Natural killer cell (primary cell): ENCODE measurements around the gene KRTAP4-12. TPM values are rescaled to one million over a fixed set of nuclear protein-coding genes. Genes with fewer than 3 reads are reported as not detected.
"Not testable (repeated sequence)": the region's sequence is repeated elsewhere in the genome, so short reads cannot be mapped to it uniquely, and the experiment has no call there.

ENCODE experiments used
- ATAC-seq, 3 donors: fragments of 150-1000 bp in 2 of 3; fragments of 200-7000 bp in 1 of 3; cut with Tn5 transposase; 1 replicate in 1 of 3; 2 replicates in 2 of 3; pipeline ENCODE4 v1.10.0; 2021; ENCODE audit warnings: mild to moderate bottlenecking in 2 of 3, moderate library complexity in 2 of 3
- DNase-seq, 2 donors: peaks; one replicate each; pipeline versions ENCODE4 v3.0.0 to v3.0.0-alpha.2; 2013 to 2021; ENCODE audit warnings: mixed read lengths in 1 of 2
- H3K27ac ChIP-seq: one replicate; pipeline ENCODE4 v1.5.1; 2013; ENCODE audit warnings: mild to moderate bottlenecking, low read length
- H3K27me3 ChIP-seq: one replicate; pipeline ENCODE4 v1.6.1; 2013; ENCODE audit warnings: low read length; ENCODE audit not compliant: control insufficient read depth, insufficient read depth
- H3K36me3 ChIP-seq: one replicate; pipeline ENCODE4 v1.6.1; 2013; ENCODE audit warnings: low read length; ENCODE audit not compliant: control insufficient read depth, insufficient read depth
- H3K4me1 ChIP-seq: one replicate; pipeline ENCODE4 v1.6.1; 2013; ENCODE audit warnings: low read length; ENCODE audit not compliant: control insufficient read depth, insufficient read depth
- H3K4me3 ChIP-seq: one replicate; pipeline ENCODE4 v1.5.1; 2013; ENCODE audit warnings: low read length
- H3K9me3 ChIP-seq: one replicate; pipeline ENCODE4 v1.6.1; 2013; ENCODE audit warnings: low read length; ENCODE audit not compliant: control insufficient read depth, insufficient read depth
- H3K27ac Mint-ChIP-seq, 2 donors: one replicate each; pipeline ENCODE4 v1.8.0; 2022; ENCODE audit warnings: mild to moderate bottlenecking in 2 of 2, mixed read lengths in 2 of 2, moderate library complexity in 1 of 2
- H3K27me3 Mint-ChIP-seq, 2 donors: one replicate each; pipeline ENCODE4 v1.8.0; 2022; ENCODE audit warnings: low read depth in 2 of 2, mixed read lengths in 2 of 2
- H3K36me3 Mint-ChIP-seq: one replicate; pipeline ENCODE4 v1.8.0; 2022; ENCODE audit warnings: mixed read lengths
- H3K4me1 Mint-ChIP-seq, 2 donors: one replicate each; pipeline ENCODE4 v1.8.0; 2022; ENCODE audit warnings: mixed read lengths in 2 of 2
- H3K4me3 Mint-ChIP-seq: one replicate; pipeline ENCODE4 v1.8.0; 2022; ENCODE audit warnings: mild to moderate bottlenecking, moderate library complexity, mixed read lengths
- H3K9me3 Mint-ChIP-seq, 2 donors: one replicate each; pipeline ENCODE4 v1.8.0; 2022; ENCODE audit warnings: mixed read lengths in 2 of 2
- whole genome bisulfite sequencing: methylation state at CpG from one replicate; pipeline ENCODE4 v1.1.7; 2013; ENCODE audit warnings: missing lambda C conversion rate; ENCODE audit not compliant: insufficient coverage; 5-methylcytosine and 5-hydroxymethylcytosine counted together
- intact Hi-C: fragments of 100-400 bp; cut with micrococcal nuclease; formaldehyde crosslinking; loops from one replicate; pipeline ENCODE4 v1.14.2; 2022
- total RNA-seq, 4 donors: library from RNA; stranded (reverse); fragments of 120-200 nt in 1 of 4; gene quantifications; one replicate each; pipeline versions ENCODE4 v1.2.3 to v1.2.4, GENCODE V29; 2013 to 2022
- TF ChIP-seq, protein P1 (sequence below): fragments of 200-600 bp; IDR thresholded peaks from one replicate; pipeline ENCODE4 v1.8.0; 2022; ENCODE audit warnings: antibody characterized with exemption

Gene KRTAP4-12
- total RNA-seq, 3 donors from 2014 or later (not counting 1 experiment from before 2014, with no cell fraction given), result not detected

DNA sequence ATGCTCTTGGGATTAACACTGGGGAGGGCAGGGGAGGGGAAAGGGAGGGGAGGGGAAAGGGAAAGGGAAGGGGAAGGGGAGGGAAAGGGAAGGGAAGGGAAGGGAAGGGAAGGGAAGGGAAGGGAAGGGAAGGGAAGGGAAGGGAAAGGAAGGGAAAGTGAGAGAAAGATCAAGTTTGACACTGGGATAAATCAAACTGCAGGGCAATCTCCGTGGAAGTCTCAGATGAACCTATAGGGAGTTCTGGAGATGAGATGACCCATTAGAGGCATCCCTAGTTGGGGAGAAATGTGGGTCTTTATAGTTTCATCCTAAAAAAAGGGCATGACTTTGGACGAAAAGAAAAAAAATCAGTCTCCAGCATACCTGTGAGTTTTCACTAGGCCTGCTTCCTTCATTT lies 2.2 kb downstream of the KRTAP4-12 start:
- peaks cover 18% of the 10 kb centered on the region for H3K4me1 ChIP-seq

DNA sequence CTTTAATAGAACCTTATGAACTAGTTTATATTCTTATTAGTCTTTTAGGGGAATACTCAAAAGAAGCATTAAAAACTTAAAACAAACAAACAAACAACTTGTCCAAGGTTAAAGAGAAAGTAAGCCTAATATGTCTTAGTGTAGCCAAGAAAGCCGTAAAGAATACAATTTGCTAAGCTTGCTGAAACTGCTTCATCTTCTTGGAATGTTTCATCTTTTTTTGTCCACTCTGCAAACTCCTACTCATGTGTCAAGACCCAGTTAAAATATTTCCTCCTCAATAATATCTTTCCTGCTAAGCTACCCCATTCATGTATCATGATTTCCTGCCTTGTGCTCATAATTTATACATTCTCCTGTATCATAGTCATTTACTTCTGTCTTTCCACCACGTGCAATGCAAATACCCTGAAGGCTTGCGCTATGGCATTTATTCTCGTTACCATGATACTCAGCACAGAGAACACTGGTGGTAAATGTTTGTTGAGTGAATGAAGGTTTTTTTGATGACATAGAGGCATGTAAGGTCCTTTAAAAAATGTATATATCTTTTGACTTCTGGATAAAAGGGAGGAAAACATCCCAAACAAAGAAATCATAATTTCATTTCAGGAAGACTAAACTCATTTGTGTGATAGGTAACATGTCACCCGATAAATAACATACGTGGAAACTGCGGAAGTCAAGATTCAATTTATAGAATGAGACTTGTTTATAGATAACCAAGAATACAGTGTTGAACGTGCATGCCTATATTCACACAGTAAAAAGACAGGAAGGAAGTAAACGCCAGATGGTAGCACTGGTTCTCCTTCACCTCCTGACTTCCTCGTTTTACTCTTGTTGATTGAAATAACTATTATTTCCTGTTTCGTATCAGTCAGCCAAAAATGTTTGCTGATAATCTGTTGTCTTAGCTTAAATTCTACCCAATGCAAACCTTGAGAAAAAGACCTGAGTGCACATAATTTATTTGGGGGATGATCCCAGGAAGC lies 4.0 kb downstream of the KRTAP4-12 start:
- peaks cover 11 to 14% of the 10 kb centered on the region in 2 donors for H3K4me1 Mint-ChIP-seq
- H3K27ac ChIP-seq, result peak overlapping the region; percentile 74
- not testable (repeated sequence) for H3K36me3 Mint-ChIP-seq, H3K27ac Mint-ChIP-seq, H3K27me3 ChIP-seq, H3K9me3 Mint-ChIP-seq, H3K4me3 ChIP-seq, H3K36me3 ChIP-seq, H3K9me3 ChIP-seq, H3K4me3 Mint-ChIP-seq, H3K4me1 ChIP-seq
- WGBS, result 31% methylated on average over 6 of the region's 11 CpGs
- intact Hi-C loops, result loop anchor here (1.0 kb wide), 1 partner anchor 22 kb away; the partner anchor contains the start of gene KRTAP4-8
- peak in 1 of 3 donors; percentile 33 for ATAC-seq
- peak in 1 of 2 donors; percentile 36 for DNase-seq
- H3K27me3 Mint-ChIP-seq, result peaks cover 23 to 66% of the 10 kb centered on the region in 2 donors

More for the DNA sequence above, 2.2 kb downstream of the KRTAP4-12 start:
- H3K27ac Mint-ChIP-seq, result no peak overlapping the region
- no peaks in the 10 kb centered on the region for H3K9me3 ChIP-seq
- no peaks in the 10 kb centered on the region for H3K9me3 Mint-ChIP-seq
- DNase-seq (no peak), ATAC-seq (no peak)
- no peak overlapping the region for H3K27ac ChIP-seq
- peaks cover 11 to 14% of the 10 kb centered on the region in 2 donors for H3K4me1 Mint-ChIP-seq
- peaks cover 26 to 56% of the 10 kb centered on the region in 2 donors for H3K27me3 Mint-ChIP-seq
- no peaks in the 10 kb centered on the region for H3K36me3 Mint-ChIP-seq
- no peak overlapping the region for H3K4me3 Mint-ChIP-seq
- TF ChIP-seq, protein P1, sequence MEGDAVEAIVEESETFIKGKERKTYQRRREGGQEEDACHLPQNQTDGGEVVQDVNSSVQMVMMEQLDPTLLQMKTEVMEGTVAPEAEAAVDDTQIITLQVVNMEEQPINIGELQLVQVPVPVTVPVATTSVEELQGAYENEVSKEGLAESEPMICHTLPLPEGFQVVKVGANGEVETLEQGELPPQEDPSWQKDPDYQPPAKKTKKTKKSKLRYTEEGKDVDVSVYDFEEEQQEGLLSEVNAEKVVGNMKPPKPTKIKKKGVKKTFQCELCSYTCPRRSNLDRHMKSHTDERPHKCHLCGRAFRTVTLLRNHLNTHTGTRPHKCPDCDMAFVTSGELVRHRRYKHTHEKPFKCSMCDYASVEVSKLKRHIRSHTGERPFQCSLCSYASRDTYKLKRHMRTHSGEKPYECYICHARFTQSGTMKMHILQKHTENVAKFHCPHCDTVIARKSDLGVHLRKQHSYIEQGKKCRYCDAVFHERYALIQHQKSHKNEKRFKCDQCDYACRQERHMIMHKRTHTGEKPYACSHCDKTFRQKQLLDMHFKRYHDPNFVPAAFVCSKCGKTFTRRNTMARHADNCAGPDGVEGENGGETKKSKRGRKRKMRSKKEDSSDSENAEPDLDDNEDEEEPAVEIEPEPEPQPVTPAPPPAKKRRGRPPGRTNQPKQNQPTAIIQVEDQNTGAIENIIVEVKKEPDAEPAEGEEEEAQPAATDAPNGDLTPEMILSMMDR, result no peak
- intact Hi-C loops, result no loop called here
- no peak overlapping the region for H3K4me3 ChIP-seq
- WGBS, result 98% methylated on average over 2 of the region's 2 CpGs
- no peaks in the 10 kb centered on the region for H3K36me3 ChIP-seq
- peaks cover 6% of the 10 kb centered on the region for H3K27me3 ChIP-seq

DNA sequence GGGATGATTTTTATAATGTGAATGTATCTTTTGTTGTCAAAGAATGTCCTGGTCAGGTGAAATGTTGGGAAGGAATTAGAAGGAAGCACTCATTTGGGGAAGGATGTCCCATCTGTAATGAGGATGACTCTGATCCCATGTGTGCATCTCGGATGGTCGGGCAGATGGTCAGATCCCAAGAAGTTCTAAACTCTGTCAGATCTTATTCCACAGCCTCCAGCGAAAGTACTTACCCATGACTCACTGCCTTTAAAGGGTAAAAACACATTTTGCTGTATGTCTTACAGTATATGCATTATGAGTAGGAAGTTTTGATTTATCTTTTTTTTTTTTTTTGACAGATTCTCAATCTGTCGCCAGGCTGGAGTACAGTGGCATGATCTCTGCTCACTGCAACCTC lies 5.3 kb downstream of the KRTAP4-12 start:
- DNase-seq (no peak), ATAC-seq (no peak)
- Histone ChIP-seq H3K36me3 (no peaks in the 10 kb centered on the region), H3K9me3 (no peaks in the 10 kb centered on the region), H3K4me1 (peaks cover 7% of the 10 kb centered on the region), H3K4me3 (no peak overlapping the region), H3K27ac (no peak overlapping the region), H3K27me3 (no peaks in the 10 kb centered on the region)
- TF ChIP-seq, protein P1, result no peak
- no peaks in the 10 kb centered on the region for H3K9me3 Mint-ChIP-seq
- peaks cover 11 to 14% of the 10 kb centered on the region in 2 donors for H3K4me1 Mint-ChIP-seq
- no peak overlapping the region for H3K27ac Mint-ChIP-seq
- intact Hi-C loops, result no loop called here
- peaks cover 23 to 63% of the 10 kb centered on the region in 2 donors for H3K27me3 Mint-ChIP-seq
- no peak overlapping the region for H3K4me3 Mint-ChIP-seq
- H3K36me3 Mint-ChIP-seq, result no peaks in the 10 kb centered on the region
- WGBS, result 100% methylated on average over 2 of the region's 4 CpGs

DNA sequence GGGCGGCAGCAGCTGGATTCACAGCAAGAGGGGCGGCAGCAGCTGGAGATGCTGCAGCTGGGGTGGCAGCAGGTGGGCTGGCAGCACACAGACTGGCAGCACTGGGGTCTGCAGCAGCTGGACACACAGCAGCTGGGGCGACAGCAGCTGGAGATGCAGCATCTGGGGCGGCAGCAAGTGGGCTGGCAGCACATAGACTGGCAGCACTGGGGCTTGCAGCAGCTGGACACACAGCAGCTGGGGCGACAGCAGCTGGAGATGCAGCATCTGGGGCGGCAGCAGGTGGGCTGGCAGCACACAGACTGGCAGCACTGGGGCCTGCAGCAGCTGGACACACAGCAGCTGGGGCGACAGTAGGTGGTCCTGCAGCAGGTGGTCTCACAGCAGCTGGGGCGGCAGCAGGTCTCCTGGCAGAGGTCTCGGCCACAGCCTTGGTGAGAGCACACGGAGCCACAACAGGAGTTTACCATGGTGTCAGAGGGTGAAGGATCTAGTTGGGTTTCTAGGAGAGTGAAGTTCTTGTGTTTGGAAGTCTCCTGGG lies 6.1 kb downstream of the KRTAP4-12 start, which contains the start of gene KRTAP4-11:
Gene KRTAP4-11 (minus strand): TSS at position 528 of the 541 bp plus-strand sequence. CDS start 58 bp downstream, at position 470.
- H3K36me3 ChIP-seq, H3K36me3 Mint-ChIP-seq, ATAC-seq, H3K4me3 Mint-ChIP-seq, H3K9me3 ChIP-seq, H3K4me1 ChIP-seq, H3K27ac ChIP-seq, H3K27me3 ChIP-seq, H3K27ac Mint-ChIP-seq, H3K9me3 Mint-ChIP-seq, H3K4me3 ChIP-seq, DNase-seq, intact Hi-C loops: not testable (repeated sequence)
- H3K4me1 Mint-ChIP-seq, result peaks cover 9 to 11% of the 10 kb centered on the region in 2 donors
- 82% methylated on average over 10 of the region's 10 CpGs for WGBS
- H3K27me3 Mint-ChIP-seq, result peaks cover 18 to 57% of the 10 kb centered on the region in 2 donors
